Activated effector memory CD4-positive, alpha-beta T cell treated with anti-CD3 and anti-CD28 coated beads, Interleukin-2, amount 50 U/mL, for 16 hours (primary cell): ENCODE measurements around the gene OR52A1.
"Not testable (repeated sequence)": the region's sequence is repeated elsewhere in the genome, so short reads cannot be mapped to it uniquely, and the experiment has no call there.

Experiments
- DNase-seq: peaks from one replicate; pipeline ENCODE4 v3.0.0-alpha.2; 2020

OR52A1 gene

DNA sequence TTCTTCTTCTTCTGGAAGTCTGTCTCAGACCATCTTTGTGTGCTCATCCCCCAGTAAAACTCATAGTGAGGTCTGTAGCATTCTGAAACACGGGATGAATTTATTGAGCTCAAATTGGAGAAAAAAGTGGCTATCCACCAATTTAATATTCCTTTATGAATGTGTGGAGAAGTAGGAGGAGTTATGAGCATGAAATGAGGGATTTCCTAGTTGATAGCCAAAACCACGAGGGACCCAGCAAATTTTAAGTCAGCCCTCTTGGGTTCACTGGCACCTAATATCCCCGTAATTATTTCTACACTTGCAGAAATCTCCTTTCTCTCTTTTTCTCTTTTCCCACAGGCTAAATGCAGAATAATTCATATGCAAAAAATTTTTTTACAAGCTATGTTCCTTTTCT is at the start of gene OR52A1:
Gene OR52A1, minus strand, starts transcription at position 101 of the 400 bp plus-strand sequence. CDS start 2,388 bp downstream, outside the sequence.
- no peak for DNase-seq

DNA sequence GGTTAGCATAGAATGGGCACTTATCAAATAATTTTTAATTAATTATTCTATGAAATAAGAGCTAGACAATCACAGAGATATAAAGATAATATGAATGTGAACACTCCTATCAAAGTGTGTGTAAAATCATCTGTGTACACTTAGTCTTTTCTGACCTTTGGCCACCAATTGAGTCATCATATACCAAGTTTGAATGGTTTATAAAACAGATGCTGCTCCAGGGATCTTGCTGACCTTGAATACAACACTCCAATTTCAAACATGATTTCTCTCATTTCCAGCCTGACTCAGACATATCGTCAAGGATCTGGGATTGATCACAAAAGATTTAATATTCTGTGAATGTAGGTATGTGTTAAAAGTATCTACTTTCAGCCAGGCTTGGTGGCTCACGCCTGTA is 48.8 kb upstream of the OR52A1 start:
- DNase-seq: no peak

DNA sequence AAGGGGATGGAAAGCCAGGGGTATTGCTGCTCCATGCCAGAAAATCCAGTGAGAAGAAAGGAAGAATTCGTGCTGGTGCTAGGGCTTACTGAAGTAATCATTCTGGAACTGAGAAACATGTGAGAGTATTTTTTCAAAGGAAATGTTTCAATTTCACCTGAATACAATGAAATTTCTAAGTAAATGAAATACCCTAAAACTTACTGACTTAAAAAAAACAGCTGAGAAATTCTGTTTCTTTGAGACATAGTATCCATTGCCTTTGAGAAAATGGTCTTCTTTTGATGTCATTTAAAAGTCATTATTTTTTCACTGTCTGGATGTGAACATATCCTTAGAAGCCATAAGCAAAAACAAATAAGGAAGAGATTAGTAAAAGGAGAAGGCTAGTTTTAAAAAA is 46.0 kb upstream of the OR52A1 start, which contains the start of gene OR51V1:
Gene OR51V1, minus strand, starts transcription at position 101 of the 400 bp plus-strand sequence. Its CDS starts 0 bp downstream, at position 101.
- DNase-seq: no peak

GRCh38 chr11:5198285-5198684 is 43.7 kb upstream of the OR52A1 start:
- no peak for DNase-seq

- no peak for DNase-seq
Observed at GRCh38 chr11:5197536-5197935, 43.0 kb upstream of the OR52A1 start.

DNA sequence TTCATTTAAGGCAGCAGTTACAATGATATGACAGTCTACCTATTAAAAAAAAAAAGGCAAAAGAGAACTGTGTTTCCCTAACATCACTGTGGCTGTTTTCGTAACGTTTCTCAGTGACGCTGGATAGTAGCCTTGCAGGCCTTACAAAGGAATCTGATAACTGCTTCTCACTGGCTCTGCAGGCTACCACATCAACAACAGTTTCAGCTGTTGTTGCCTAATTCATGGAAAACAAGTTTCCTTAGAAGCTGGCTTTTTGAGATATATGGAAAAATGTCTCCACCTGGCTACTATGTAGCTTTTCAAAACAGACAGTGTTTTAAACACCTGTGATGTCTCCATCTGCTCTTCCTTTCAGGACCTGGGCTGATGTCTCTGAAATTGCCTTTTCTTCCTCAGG is 42.2 kb upstream of the OR52A1 start:
- DNase-seq: no peak

DNA sequence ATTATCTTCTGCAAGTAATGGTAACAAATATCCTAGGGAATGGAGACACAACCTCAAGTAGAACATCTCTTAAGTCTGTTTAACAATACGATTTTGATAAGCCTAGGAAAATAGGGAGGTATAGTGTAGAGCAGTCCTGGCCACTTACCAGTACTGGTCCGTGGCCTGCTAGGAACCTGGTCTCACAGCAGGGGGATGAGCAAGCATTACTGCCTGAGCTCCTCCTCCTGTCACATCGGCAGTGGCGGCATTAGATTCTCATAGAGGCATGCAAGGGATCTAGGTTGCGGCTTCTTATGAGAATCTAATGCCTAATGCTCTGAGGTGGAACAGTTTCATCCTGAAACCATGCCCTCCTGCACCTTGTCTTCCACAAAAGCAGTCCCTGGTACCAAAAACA is 41.5 kb upstream of the OR52A1 start:
- no peak for DNase-seq

GRCh38 chr11:5192738-5193137 is 38.2 kb upstream of the OR52A1 start:
- DNase-seq: no peak

DNA sequence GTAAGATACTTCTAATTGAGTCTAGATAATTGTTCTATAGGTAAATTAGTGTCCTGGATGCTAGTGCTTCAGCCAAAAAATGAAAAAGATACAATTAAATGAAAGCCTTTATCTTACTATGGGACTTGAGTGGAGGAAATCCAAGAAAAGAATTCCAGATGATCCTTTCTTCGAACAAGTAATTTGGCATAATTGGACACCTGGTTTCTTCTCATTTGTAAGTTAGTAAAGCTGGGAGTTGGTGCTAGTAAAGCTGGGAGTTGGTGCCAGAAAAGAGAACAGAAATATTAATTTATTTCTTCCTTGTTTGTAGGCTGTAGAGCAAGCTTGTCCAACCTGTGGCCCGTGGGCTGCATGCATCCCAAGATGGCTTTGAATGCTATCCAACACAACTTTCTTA is 33.6 kb upstream of the OR52A1 start:
- DNase-seq: no peak

- no peak for DNase-seq
Observed at GRCh38 chr11:5178046-5178837, 23.7 kb upstream of the OR52A1 start.

- no peak for DNase-seq
Observed at GRCh38 chr11:5174934-5175333, 20.4 kb upstream of the OR52A1 start.

DNA sequence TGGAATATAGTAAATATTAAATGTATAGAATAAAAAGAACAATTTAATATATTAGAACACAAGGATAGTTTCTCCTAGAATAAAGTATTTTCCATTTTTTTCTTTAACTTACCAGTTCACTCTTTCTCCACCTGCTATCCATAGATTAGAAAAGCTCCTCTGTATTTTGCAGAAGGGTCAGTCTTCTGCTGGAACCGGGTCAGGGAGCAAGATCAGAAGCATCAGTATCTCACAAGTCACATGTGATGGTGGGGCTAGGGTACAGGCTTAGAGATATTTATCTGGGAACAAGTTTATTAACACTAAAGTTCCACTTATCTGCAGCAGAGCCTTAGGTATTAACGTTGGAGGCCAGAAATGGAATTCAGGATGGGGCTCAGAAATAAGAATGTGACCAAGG is 17.3 kb upstream of the OR52A1 start:
- DNase-seq: no peak

DNA sequence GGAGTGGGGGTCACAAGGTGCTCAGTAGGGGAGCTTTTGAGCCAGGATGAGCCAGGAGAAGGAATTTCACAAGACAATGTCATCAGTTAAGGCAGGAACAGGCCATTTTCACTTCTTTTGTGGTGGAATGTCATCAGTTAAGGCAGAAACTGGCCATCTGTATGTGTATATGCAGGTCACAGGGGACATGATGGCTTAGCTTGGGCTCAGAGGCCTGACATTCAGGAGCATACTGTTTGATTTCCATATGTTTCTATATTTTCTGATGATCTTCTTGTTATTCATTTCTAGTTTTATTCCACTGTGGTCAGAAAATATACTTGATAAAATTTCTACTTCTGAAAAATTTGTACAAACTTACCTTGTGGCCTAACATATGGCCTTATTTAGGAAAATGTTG is 11.3 kb upstream of the OR52A1 start:
- not testable (repeated sequence) for DNase-seq

DNA sequence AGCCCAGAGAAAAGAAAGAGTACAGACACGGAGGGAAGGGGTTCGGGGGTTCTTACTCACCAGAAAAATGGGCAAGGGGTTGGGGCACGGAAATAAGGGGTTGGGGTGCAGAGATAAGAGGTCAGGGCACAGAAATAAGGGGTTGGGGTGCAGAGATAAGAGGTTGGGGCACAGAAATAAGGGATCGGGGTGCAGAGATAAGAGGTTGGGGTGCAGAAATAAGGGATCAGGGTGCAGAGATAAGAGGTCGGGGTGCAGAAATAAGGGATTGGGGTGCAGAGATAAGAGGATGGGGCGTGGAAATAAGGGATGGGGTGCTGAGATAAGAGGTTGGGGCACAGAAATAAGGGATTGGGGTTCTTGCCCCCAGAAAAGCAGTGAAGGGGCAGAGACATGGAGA is 10.2 kb upstream of the OR52A1 start:
- DNase-seq: not testable (repeated sequence)

DNA sequence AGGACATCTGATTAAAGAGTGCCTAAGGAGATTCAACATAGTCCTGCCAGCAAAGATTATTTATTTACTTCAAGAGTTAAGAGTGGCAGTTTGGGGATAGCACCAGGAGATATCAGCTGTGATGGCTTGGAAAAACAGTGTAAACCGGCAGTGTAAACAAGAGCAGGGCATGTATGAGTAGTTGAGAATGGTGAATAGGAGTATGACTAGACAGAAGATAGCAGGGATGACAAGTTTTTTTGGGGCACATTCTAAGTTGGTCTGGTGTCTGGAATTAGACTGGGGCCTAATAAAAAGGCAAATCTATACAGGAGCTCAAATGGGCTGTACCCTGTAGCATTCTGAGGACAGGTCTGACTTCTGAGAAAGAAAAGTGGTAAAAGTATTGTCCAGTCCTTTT is 6.5 kb upstream of the OR52A1 start:
- DNase-seq: not testable (repeated sequence)

- not testable (repeated sequence) for DNase-seq
Observed at GRCh38 chr11:5160217-5160616, 5.7 kb upstream of the OR52A1 start.

DNA sequence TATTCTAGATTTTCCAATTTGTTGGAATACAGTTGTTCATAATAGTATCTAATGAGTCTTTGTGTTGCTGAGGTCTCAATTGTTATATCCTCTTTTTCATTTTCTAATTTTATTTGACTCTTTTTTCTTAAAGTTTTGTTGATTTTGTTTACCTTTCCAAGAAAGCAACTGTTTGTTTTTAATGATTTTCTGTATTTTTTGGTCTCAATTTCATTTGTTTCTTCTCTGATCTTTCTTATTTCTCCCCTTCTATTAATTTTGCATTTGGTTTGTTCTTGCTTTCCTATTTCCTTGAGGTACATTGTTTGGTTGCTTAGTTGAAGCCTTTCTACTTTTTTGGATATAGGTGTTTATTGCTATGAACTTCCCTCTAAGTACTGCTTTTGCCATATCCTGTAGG is 5.2 kb upstream of the OR52A1 start:
- no peak for DNase-seq

- DNase-seq: no peak
Observed at GRCh38 chr11:5153574-5154431, 754 bp downstream of the OR52A1 start.

DNA sequence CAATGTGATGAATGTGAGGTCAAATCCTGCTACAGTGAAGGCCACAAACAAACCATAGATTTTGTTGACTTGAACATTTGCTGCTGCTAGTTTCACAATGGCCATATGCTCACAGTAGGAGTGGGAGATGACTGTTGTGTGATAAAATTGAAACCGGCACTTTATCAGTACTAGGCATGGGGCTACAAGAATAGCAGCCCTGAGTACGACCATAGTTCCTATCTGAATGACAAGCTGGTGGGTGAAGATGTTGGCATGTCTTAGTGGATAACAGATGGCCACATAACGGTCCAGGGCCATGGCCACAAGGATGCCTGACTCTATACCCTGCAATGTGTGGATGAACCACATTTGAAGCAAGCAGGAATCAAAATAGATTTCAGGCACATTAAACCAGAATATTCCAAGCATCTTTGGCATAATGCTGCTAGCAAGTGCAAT is 2.8 kb downstream of the OR52A1 start:
- no peak for DNase-seq

GRCh38 chr11:5144206-5144605 is 10.4 kb downstream of the OR52A1 start:
- not testable (repeated sequence) for DNase-seq

GRCh38 chr11:5137996-5138395 is 16.6 kb downstream of the OR52A1 start, which contains the start of gene OR52A5:
OR52A5 (minus strand) TSS chr11:5138356; CDS start chr11:5132642, 5,714 bp downstream.
- DNase-seq: no peak

DNA sequence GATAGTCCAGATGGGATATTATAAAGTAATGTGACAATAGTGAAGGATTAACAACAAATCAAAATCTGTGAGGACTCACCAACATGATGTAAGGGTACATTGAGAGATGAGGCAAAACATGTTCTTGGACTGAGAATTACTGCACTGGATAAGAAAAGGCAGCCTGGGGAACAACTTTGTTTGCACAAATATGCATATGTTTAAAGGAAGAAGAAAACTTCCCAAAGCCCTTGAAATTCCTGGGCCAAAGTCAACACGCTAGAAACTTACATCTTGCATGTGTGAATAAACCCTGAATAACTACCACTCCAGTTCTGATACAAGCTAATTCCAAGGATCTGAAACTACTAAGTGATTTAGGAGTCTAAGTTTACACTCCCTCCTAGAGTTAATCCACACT is 17.5 kb downstream of the OR52A1 start:
- DNase-seq: no peak

- no peak for DNase-seq
Observed at GRCh38 chr11:5136261-5136660, 18.3 kb downstream of the OR52A1 start.
